T-cell (primary cell): Measurements from ENCODE around the gene PRKAG1. TPM values are rescaled to one million over a fixed set of nuclear protein-coding genes. Genes with fewer than 3 reads are reported as not detected.
A peak's percentile ranks its signal among the peaks of the same experiment; 100 is the strongest.

ENCODE experiments used
- ATAC-seq, 4 experiments: fragments of 200-7000 bp in 3 of 4; fragments of 150-1000 bp in 1 of 4; cut with Tn5 transposase; replicated peaks in 1 of 4; 1 replicate in 3 of 4; 2 replicates in 1 of 4; pipeline ENCODE4 v1.10.0; 2021; ENCODE audit warnings: moderate library complexity in 3 of 4, mild to moderate bottlenecking in 2 of 4, moderate number of reproducible peaks in 1 of 4
- CTCF ChIA-PET, 2 donors: fragments of 300-600 bp; sonication (Branson Sonifier 250); formaldehyde crosslinking; loops; one replicate each; lab custom pipeline; 2022; ENCODE audit warnings: antibody characterized with exemption in 2 of 2; lab: Charles Lee
- POLR2A ChIA-PET, 2 donors: fragments of 300-600 bp; sonication (Branson Sonifier 250); formaldehyde crosslinking; loops; one replicate each; lab custom pipeline; 2022; ENCODE audit warnings: antibody characterized with exemption in 2 of 2; lab: Charles Lee
- DNase-seq, 35 experiments: peaks; one replicate each; pipeline versions ENCODE4 v3.0.0 to v3.0.0-alpha.2; 2013 to 2023
- H3K27ac ChIP-seq: one replicate; pipeline ENCODE4 v1.5.1; 2013; ENCODE audit warnings: low read length
- H3K27me3 ChIP-seq, 2 experiments: replicated peaks in 1 of 2; 1 replicate in 1 of 2; 2 replicates in 1 of 2; pipeline versions ENCODE4 v1.6.1 to v1.7.0; 2013; ENCODE audit warnings: low read length in 1 of 2, mixed read lengths in 1 of 2; ENCODE audit not compliant: control insufficient read depth in 2 of 2, insufficient read depth in 2 of 2; ENCODE audit errors: extremely low read depth in 1 of 2
- H3K36me3 ChIP-seq, 2 donors: 1 replicate in 1 of 2; 2 replicates in 1 of 2; pipeline versions ENCODE4 v1.6.1 to v1.7.0; 2013; ENCODE audit warnings: low read length in 1 of 2; ENCODE audit not compliant: control insufficient read depth in 2 of 2, insufficient read depth in 1 of 2; ENCODE audit errors: extremely low read depth in 1 of 2
- H3K4me1 ChIP-seq, 2 experiments: 1 replicate in 1 of 2; 2 replicates in 1 of 2; pipeline versions ENCODE4 v1.6.1 to v1.7.0; 2013; ENCODE audit warnings: low read length in 2 of 2, mixed read lengths in 1 of 2; ENCODE audit not compliant: insufficient read depth in 2 of 2, control insufficient read depth in 1 of 2; ENCODE audit errors: extremely low read depth in 1 of 2
- H3K4me3 ChIP-seq, 2 donors: 1 replicate in 1 of 2; 2 replicates in 1 of 2; pipeline versions ENCODE4 v1.5.1 to v1.7.0; 2013; ENCODE audit warnings: mild to moderate bottlenecking in 2 of 2, low read length in 1 of 2, moderate library complexity in 1 of 2; ENCODE audit not compliant: control insufficient read depth in 1 of 2; ENCODE audit errors: extremely low read depth in 1 of 2
- H3K9me3 ChIP-seq: 2 replicates; pipeline ENCODE4 v1.7.0; 2013
- H3K27ac Mint-ChIP-seq, 2 donors: one replicate each; pipeline ENCODE4 v1.8.0; 2020 to 2021; ENCODE audit warnings: mild to moderate bottlenecking in 2 of 2, mixed read lengths in 2 of 2
- H3K27me3 Mint-ChIP-seq, 2 donors: one replicate each; pipeline ENCODE4 v1.8.0; 2021 to 2022; ENCODE audit warnings: mixed read lengths in 2 of 2
- H3K36me3 Mint-ChIP-seq: one replicate; pipeline ENCODE4 v1.8.0; 2021; ENCODE audit warnings: mixed read lengths
- H3K4me1 Mint-ChIP-seq, 3 donors: one replicate each; pipeline ENCODE4 v1.8.0; 2020 to 2022; ENCODE audit warnings: mixed read lengths in 3 of 3, mild to moderate bottlenecking in 1 of 3
- H3K4me3 Mint-ChIP-seq, 3 donors: one replicate each; pipeline ENCODE4 v1.8.0; 2020 to 2022; ENCODE audit warnings: mild to moderate bottlenecking in 3 of 3, mixed read lengths in 3 of 3, moderate library complexity in 3 of 3
- H3K9me3 Mint-ChIP-seq, 3 donors: one replicate each; pipeline ENCODE4 v1.8.0; 2020 to 2022; ENCODE audit warnings: mixed read lengths in 3 of 3
- WGBS: methylation state at CpG from one replicate; pipeline ENCODE4 v1.1.5; 2013; ENCODE audit warnings: missing lambda C conversion rate; ENCODE audit not compliant: insufficient coverage; 5-methylcytosine and 5-hydroxymethylcytosine counted together
- total RNA-seq, 35 experiments: library from RNA in 6 of 35; stranded (reverse) in 6 of 35; fragments of 120-200 nt in 1 of 35; gene quantifications; one replicate each; pipeline versions ENCODE4 v1.2.1 to v1.2.4 and lab custom pipeline; 2013 to 2026

The PRKAG1 gene
- total RNA-seq, 5 donors from 2014 or later (not counting 1 experiment from before 2014, with no cell fraction given): 42.5 to 54.6 (median 48.3) TPM

- Mint-ChIP-seq H3K27me3 (no peaks in the 10 kb centered on the region), H3K27ac (peak within 1 kb of the TSS; percentile 95 to 98), H3K4me1 (peaks cover 48 to 54% (median 52%) of the 10 kb centered on the region in 3 donors), H3K36me3 (peaks cover 6% of the 10 kb centered on the region), H3K4me3 (peak within 1 kb of the TSS; percentile 94 to 97 (median 94)), H3K9me3 (no peaks in the 10 kb centered on the region)
- Histone ChIP-seq H3K4me3 (peak within 1 kb of the TSS; percentile 92 to 99), H3K9me3 (no peaks in the 10 kb centered on the region), H3K4me1 (peaks cover 40 to 54% of the 10 kb centered on the region in 2 experiments), H3K36me3 (peaks cover 0 to 5% of the 10 kb centered on the region in 2 donors), H3K27ac (peak within 1 kb of the TSS; percentile 84), H3K27me3 (peaks cover 0 to 2% of the 10 kb centered on the region in 2 experiments)
- ChIA-PET CTCF (no interaction called here), POLR2A (interaction anchor here in 1 of 2 donors (0.6 kb wide), 1 partner anchor 11 kb away, joined by 4 read pairs; no protein-coding TSS in a partner anchor)
- DNase-seq (peak; percentile 74 to 94 (median 84)), ATAC-seq (peak; percentile 71 to 75 (median 73))
- under 1% methylated on average over 50 of the region's 74 CpGs for WGBS
Measured at GRCh38 chr12:49060237-49061156, 41.9 kb upstream of the PRKAG1 start, which contains the start of gene KMT2D. TSS of gene KMT2D (minus strand) at chr12:49060794. CDS start at chr12:49055324, 5,470 bp downstream.

- H3K27me3 Mint-ChIP-seq: no peaks in the 10 kb centered on the region
- peak overlapping the region; percentile 84 to 90 for H3K27ac Mint-ChIP-seq
- CTCF ChIA-PET: interaction anchor here in 1 of 2 donors (1.2 to 1.8 kb wide), 2 partner anchors 10 to 40 kb away, joined by 4 to 6 read pairs; partner anchors contain the start of gene RHEBL1
- H3K9me3 Mint-ChIP-seq: no peaks in the 10 kb centered on the region
- H3K4me3 ChIP-seq: peak overlapping the region; percentile 92 to 99
- WGBS: under 1% methylated on average over 48 of the region's 70 CpGs
- peaks cover under 1 to 7% of the 10 kb centered on the region in 2 donors for H3K36me3 ChIP-seq
- peaks cover 42 to 64% of the 10 kb centered on the region in 2 experiments for H3K4me1 ChIP-seq
- peak overlapping the region; percentile 90 to 94 (median 94) for H3K4me3 Mint-ChIP-seq
- H3K36me3 Mint-ChIP-seq: peaks cover 9% of the 10 kb centered on the region
- POLR2A ChIA-PET: interaction anchor here in 1 of 2 donors (0.6 kb wide), 1 partner anchor 119 kb away, joined by 4 read pairs; no protein-coding TSS in a partner anchor
- peak in 8 of 35 experiments; percentile 9 to 41 (median 18) for DNase-seq
- ATAC-seq: peak; percentile 1 to 28 (median 10)
- peaks cover 58 to 63% (median 62%) of the 10 kb centered on the region in 3 donors for H3K4me1 Mint-ChIP-seq
- peak overlapping the region; percentile 49 for H3K27ac ChIP-seq
- no peaks in the 10 kb centered on the region for H3K9me3 ChIP-seq
- peaks cover 0 to 2% of the 10 kb centered on the region in 2 experiments for H3K27me3 ChIP-seq
Measured at GRCh38 chr12:49059299-49060171, 41.0 kb upstream of the PRKAG1 start.

- no peak for ATAC-seq
- H3K4me1 Mint-ChIP-seq: peaks cover 59 to 65% (median 63%) of the 10 kb centered on the region in 3 donors
- peaks cover 42 to 66% of the 10 kb centered on the region in 2 experiments for H3K4me1 ChIP-seq
Measured at GRCh38 chr12:49059045-49059298, 40.4 kb upstream of the PRKAG1 start.

GRCh38 chr12:49058366-49059044, 39.9 kb upstream of the PRKAG1 start:
- POLR2A ChIA-PET: interaction anchor here in 1 of 2 donors (0.6 kb wide), 2 partner anchors 118 to 198 kb away, joined by 4 read pairs; no protein-coding TSS in a partner anchor
- Histone ChIP-seq H3K36me3 (peaks cover 11 to 17% of the 10 kb centered on the region in 2 donors), H3K9me3 (no peaks in the 10 kb centered on the region), H3K4me1 (peaks cover 42 to 65% of the 10 kb centered on the region in 2 experiments), H3K4me3 (peak overlapping the region; percentile 92 to 99), H3K27ac (peak overlapping the region; percentile 49), H3K27me3 (peaks cover 0 to 2% of the 10 kb centered on the region in 2 experiments)
- peak overlapping the region; percentile 84 to 90 for H3K27ac Mint-ChIP-seq
- no peaks in the 10 kb centered on the region for H3K9me3 Mint-ChIP-seq
- peaks cover 54 to 64% (median 60%) of the 10 kb centered on the region in 3 donors for H3K4me1 Mint-ChIP-seq
- peak overlapping the region; percentile 90 to 94 (median 94) for H3K4me3 Mint-ChIP-seq
- CTCF ChIA-PET: interaction anchor here (0.5 to 1.8 kb wide), 3 partner anchors 11 to 198 kb away, joined by 4 to 11 read pairs (median 6); partner anchors contain the start of gene RHEBL1 (in 1 of the 2)
- WGBS: 20% methylated on average over 3 of the region's 5 CpGs
- DNase-seq (no peak), ATAC-seq (no peak)
- peaks cover 17% of the 10 kb centered on the region for H3K36me3 Mint-ChIP-seq
- H3K27me3 Mint-ChIP-seq: no peaks in the 10 kb centered on the region

More at GRCh38 chr12:49059045-49059298, 40.4 kb upstream of the PRKAG1 start:
- peak overlapping the region; percentile 49 for H3K27ac ChIP-seq
- Mint-ChIP-seq H3K9me3 (no peaks in the 10 kb centered on the region), H3K36me3 (peaks cover 12% of the 10 kb centered on the region), H3K27ac (peak overlapping the region; percentile 84 to 90), H3K27me3 (no peaks in the 10 kb centered on the region), H3K4me3 (peak overlapping the region; percentile 90 to 94 (median 94))
- H3K36me3 ChIP-seq: peaks cover 6 to 12% of the 10 kb centered on the region in 2 donors
- DNase-seq: no peak
- H3K27me3 ChIP-seq: peaks cover 0 to 2% of the 10 kb centered on the region in 2 experiments
- ChIA-PET CTCF (interaction anchor here (0.5 to 1.8 kb wide), 3 partner anchors 11 to 199 kb away, joined by 4 to 11 read pairs (median 6); partner anchors contain the start of gene RHEBL1 (in 1 of the 2)), POLR2A (interaction anchor here in 1 of 2 donors (0.6 kb wide), 2 partner anchors 118 to 199 kb away, joined by 4 read pairs; no protein-coding TSS in a partner anchor)
- peak overlapping the region; percentile 92 to 99 for H3K4me3 ChIP-seq
- 0% methylated on average over 1 of the region's 1 CpG for WGBS
- H3K9me3 ChIP-seq: no peaks in the 10 kb centered on the region

- CTCF ChIA-PET: interaction anchor here in 1 of 2 donors (1.8 kb wide), 1 partner anchor 12 kb away, joined by 6 read pairs; the partner anchor contains the start of gene RHEBL1
- H3K27me3 ChIP-seq: peaks cover 0 to 2% of the 10 kb centered on the region in 2 experiments
- Mint-ChIP-seq H3K9me3 (no peaks in the 10 kb centered on the region), H3K4me3 (peak overlapping the region; percentile 90 to 94 (median 94)), H3K27ac (peak overlapping the region; percentile 84 to 90), H3K27me3 (no peaks in the 10 kb centered on the region), H3K36me3 (peaks cover 23% of the 10 kb centered on the region), H3K4me1 (peaks cover 54 to 69% (median 60%) of the 10 kb centered on the region in 3 donors)
- peak overlapping the region; percentile 49 for H3K27ac ChIP-seq
- no peaks in the 10 kb centered on the region for H3K9me3 ChIP-seq
- H3K4me1 ChIP-seq: peaks cover 42 to 65% of the 10 kb centered on the region in 2 experiments
- DNase-seq (no peak), ATAC-seq (no peak)
- POLR2A ChIA-PET: no interaction called here
- WGBS: 13% methylated on average over 1 of the region's 4 CpGs
- peaks cover 17 to 23% of the 10 kb centered on the region in 2 donors for H3K36me3 ChIP-seq
- peak overlapping the region; percentile 92 to 99 for H3K4me3 ChIP-seq
Measured at GRCh38 chr12:49057888-49058287, 39.3 kb upstream of the PRKAG1 start.
